ENCODE results near the gene MRNIP.

The MRNIP gene

DNA sequence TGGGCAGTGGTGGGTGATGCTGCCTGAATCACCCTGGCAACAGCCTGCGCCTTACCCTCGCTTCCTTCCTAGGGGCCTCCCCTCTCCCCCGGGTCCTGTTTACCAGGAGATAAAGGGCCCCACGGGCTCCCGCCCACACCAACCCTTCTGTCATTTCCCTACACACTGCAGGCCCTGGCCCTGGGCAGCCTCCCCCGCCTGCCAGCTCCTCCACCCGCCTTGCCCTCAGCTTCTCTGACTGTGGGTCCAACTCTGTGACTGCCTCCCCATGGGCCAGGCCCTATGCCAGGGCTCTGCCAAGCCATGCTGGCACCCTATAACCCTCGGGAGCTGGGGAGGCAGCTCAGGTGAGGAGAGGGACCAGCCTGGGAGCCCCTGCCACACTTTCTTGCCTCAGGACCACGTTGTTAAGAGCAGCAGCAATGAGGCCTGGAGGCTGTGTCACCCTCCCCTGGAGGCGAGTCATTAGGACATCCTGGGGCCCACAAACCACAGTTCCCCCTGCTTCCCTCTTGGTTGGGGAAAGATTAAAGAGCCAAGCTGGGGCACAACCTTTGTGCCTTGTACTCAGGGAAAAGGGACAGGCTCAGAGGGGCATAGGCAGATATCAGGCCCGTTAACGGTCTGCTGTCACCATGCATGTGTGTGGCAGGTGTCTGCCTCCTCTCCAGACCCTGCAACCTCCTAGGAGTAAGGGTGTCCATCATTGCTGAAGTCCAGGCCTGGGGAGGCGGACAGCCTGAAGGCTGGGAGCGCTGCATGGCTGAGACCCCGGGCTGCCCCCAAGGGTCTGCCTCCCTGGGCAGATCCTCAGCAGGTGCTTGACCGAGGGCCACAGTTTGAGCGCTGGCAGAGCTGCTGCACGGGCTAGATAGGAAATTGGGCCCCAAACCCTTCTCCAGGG lies 54.7 kb downstream of the MRNIP start:
- peak; percentile 29 for DNase-seq (ENCODE audit: low spot score)

DNA sequence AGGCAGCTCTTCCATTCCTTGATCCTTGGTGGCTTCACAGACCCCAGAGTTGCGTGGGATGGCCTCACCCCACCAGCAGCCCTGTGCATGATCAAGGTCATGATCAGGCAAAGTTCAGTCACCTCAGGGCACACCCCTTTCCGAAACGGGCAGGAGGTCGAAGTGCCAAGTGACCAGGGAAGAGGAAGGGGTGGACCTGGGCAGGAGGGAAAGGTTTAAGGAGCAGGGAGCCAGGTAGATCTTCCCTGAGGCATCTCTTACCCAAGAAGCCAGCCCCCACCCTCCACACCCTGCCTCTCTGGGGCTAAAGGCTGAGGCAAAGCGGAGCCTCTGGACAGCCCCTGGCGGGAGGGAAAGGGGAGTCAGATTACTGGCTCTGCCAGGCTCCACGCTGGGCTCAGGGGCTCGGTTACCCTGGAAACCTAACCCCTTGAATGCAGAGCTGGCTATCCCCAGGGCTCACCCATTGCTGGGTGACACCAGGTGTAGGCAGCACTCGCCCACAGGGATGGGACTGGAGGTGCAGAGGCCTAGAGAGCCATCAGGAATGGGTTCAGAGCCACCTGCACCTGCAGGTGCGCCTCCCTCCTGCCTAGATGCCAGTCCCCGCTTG lies 55.6 kb downstream of the MRNIP start:
- DNase-seq (ENCODE audit: low spot score), result no peak

DNA sequence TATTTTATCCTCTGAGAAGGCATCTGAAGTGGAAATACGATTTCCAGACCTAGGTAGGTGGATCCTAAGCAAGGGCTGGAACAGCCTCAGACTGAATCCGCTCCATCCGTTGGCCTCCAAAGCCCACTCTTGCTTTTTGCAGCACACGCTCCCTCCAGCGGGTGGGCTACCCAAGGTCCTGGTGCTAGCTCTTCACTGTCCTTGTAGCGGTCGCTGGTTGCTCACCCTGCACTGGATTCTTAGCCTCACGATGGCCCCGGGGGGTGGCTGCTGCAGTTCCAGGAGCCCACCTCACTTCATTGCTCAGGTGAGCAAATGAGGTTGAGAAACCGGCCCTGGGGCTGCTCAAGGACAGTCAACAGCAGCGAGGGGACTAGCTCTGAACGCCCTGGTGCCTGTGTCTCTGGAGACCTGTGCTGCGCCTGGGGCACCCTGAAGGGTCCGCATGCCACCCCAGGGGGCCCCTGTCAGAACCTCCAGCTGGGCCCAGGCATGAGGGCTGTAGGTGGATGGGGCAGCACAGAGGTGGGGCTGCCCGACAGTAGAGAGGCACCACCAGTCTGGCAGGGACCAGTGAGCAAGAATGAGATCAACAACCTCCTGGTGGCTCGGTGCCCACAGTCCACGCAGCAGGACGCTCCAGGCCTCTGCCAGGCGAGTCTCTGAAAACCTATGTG lies 56.3 kb downstream of the MRNIP start:
- DNase-seq (ENCODE audit: low spot score), result no peak

DNA sequence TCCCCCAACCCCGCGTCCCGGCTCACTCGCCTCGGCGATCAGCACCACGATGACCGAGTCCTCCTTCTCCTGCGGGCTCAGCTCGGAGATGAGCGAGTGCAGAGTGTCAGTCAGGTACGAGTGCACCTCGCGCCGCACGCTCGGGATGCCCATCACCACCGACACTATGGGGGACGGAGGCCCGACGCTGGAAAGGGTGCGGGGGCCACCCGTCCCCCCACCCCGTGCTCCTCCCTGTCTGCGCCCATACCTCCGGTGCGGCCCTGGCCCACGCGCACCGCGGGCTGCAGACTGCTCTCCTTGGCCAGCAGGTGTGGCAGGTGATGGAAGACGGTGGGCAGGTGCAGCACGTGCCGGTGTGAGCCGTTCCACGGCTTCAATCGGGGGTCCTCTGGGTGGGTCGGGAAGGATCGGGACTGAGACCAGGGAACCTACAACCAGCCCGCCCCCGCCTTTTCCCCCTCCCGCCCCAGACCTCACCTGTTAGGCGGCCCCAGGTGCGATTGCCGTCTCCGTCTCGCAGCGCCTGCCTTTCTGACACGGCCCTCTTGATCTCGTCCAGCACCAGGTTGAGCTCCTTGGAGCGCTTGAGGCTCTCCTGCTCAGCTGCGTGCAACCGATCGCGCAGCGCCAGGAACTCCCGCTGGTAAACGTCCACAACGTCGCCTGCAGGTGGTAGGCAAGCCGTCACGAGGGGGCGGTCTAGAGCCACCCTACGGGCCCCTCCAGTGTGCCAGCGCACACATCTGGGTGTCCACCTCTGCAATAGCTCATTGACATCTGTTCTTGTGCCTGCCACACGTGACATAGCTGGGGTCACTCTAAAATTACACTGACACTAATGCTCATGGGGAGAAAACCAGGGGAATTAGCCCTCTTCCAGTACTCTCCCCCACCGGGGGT lies 57.1 kb downstream of the MRNIP start:
- peak; percentile 84 for DNase-seq (ENCODE audit: low spot score)

DNA sequence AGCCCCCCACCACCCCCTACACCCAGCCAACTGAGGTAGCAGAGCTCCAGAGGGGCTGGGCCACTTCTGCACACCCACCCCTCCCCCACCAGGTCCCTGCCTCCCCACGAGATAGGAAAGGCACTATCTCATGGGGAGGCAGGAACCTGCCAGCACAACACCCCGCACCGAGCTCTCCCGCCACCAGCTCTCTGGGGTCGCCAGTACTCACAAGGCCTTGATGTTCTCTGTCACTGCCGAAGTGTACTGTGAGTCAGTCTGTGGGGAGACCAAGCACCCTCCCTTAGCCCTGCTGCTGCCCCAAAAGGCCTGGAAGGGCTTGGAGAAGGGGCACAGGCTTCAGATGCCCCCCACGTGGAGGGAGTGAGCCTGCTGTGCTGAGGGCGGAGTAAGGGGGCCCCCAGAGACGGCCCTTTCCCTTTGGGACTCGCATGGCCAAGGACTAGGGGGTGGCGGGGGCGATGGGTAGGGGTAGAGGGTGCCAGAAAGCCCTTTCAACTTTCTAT lies 57.9 kb downstream of the MRNIP start:
- no peak for DNase-seq (ENCODE audit: low spot score)

DNA sequence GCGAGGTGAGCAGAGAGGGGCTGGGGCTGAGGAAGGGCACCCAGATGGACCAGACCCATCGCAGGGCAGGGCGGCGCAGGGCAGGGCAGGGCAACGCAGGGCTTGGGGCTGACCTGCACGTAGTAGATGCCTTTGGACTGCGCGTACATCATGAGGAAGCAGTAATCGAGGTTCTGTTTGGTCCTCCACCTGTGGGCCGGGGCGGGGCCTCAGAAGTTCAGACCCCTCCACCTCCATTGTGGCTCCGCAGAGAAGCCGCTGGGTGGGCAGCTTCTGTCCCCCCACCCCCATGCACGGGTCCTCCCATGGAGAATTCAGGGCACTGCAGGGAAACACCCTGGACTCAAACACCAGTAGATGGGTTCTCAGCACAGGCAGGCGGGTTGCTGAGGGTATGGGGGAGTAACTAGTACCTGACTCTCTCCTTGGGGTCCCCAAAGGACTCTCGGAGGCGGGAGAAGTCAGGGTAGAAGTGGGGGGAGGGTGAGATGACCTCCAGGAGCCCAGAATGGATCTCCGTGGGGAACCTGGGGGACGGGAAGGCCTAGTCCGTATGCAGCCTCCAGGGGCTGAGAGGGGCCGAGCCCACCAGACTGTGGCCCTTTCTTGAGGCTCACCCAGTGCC lies 58.4 kb downstream of the MRNIP start:
- DNase-seq (ENCODE audit: low spot score), result no peak

DNA sequence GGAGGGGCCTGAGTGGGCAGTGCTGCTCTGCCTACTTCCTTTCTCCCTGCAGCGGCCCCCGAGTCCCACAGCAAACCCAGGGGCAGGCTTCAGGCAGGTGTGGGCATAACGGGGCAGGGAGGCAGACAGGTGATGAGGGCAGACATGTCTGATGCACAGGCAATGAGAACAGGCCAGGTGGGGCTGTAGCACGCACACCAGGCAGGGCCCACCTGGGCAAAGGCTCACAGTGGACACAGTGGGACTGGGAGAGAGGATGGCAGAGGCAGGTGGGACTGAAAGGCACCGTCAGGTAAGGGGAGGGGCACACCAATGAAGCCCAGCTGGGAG lies 59.0 kb downstream of the MRNIP start:
- no peak for DNase-seq (ENCODE audit: low spot score)

DNA sequence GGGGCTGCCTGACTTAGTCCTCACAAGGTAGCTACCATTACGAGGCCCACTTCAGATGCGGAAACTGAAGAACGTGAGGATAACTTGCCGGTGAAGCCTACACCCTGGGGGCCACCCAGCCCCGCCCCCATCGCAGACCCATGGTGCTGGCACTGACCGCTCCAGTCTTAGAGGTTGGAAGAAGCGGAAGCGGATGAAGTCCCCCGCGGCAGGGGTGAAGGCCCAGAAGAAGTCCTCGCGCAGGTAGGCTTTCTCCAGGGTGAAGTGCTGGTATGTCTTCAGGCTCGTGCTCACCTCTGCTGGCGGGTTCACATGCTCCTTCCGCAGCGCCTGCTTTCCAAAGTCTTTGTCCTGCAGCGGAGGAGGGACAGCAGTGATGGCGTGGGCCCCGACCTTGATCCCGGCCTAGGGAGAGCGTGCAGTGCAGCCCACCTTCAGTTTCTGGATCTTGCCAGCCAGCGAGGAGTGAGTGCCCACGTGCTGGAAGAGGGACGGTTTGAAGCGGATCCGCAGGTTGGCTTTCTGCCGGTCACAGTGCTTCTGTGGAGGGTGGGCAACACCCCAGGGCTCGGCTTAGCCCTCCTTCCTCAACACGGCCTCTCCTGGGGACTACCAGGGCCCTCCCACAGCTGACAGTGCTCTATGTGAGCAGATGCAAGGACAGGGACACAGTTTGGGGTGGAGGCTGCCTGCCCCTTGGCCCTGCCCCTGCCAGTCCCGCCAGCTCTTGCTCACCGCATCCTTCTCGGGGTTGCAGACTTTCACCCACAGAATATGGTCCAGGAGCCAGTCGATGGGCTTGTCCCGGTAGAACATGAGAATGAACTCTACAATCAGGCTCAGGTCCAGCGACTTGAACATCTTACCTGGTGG lies 59.6 kb downstream of the MRNIP start:
- no peak for DNase-seq (ENCODE audit: low spot score)

DNA sequence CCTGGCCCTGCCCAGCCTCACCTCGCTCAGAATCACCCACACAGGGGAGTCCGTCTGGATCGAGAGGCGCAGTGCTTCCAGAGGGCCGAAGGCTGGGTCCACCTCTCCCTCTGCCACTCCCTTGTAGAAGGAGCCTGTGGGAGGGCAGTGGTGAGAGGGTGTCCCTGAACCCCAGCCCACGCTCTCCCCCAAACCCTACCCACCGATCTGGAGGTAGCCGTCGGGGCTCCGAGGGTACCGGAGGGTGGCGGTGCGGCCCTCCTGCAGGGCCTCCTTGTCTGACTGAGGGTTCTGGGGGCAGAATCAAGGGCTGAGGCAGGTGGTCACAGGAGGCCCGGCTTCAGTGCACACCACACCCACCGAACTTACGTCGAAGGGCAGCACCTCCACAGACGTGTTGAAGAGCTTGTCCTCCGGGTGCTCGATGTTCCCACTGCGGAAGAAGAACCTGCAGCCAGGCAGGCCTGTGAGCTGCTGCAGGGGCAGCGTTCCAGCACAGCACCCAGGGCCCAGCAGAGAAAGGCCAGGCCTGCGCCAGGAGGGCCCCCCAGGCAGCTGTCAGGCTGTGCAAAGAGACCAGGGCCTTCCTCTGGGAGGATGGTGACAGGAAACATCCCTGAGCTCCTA lies 60.4 kb downstream of the MRNIP start:
- no peak for DNase-seq (ENCODE audit: low spot score)

DNA sequence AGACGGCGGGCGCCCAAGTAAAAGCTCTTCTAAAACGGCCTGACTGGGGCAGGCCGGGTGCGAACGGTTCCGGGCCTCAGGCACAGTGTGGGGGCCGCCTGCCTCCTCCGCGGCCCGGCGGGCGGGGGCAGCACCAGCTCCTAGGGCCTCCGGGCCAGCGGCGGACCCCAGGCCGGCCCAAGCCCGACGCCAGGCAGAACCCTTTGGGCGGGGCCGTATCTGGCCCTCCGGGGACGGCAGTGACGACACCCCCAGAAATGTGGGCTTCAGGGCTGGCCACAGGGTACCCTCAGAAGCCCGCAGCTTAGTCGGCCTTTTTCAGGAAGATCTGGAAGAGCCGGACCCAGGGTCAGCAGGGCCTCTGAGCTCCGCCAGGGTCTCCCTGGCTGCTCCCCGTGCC lies 60.9 kb downstream of the MRNIP start:
- no peak for DNase-seq (ENCODE audit: low spot score)

DNA sequence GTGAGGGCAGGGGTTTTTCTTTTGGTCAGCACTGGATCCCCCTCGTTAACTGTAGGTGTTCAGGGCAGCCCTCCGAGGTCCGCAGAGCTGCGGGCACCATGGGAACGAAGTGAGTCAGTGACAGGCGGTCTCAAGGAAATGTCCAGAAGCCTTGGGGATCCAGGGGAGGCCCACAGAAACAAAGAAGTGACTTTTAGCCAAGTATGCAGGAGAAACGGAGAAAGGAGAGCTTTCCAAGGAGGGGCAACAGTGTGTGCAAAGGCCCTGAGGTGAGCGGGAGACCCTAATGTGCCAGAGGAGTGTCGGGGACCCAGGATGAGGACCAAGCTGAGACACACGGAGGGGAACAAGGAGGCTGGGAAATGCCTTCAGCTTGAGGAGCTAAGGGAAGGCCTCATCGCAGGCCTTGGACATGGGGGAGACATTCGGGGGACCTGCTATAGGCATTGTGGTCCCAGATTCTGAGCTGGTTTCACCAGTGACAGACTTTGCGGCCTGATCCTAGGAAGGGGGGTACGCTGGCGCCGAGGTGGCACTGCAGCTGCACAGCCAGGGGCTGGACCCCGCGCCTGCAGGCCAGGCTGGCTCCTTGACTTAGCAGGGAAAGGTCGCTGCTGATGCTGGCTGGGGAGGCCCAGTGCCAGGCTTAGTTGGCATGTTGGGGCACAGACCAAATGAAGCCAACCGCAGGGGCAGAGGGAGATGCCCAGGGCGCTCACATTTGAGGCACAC lies 61.6 kb downstream of the MRNIP start:
- no peak for DNase-seq (ENCODE audit: low spot score)

DNA sequence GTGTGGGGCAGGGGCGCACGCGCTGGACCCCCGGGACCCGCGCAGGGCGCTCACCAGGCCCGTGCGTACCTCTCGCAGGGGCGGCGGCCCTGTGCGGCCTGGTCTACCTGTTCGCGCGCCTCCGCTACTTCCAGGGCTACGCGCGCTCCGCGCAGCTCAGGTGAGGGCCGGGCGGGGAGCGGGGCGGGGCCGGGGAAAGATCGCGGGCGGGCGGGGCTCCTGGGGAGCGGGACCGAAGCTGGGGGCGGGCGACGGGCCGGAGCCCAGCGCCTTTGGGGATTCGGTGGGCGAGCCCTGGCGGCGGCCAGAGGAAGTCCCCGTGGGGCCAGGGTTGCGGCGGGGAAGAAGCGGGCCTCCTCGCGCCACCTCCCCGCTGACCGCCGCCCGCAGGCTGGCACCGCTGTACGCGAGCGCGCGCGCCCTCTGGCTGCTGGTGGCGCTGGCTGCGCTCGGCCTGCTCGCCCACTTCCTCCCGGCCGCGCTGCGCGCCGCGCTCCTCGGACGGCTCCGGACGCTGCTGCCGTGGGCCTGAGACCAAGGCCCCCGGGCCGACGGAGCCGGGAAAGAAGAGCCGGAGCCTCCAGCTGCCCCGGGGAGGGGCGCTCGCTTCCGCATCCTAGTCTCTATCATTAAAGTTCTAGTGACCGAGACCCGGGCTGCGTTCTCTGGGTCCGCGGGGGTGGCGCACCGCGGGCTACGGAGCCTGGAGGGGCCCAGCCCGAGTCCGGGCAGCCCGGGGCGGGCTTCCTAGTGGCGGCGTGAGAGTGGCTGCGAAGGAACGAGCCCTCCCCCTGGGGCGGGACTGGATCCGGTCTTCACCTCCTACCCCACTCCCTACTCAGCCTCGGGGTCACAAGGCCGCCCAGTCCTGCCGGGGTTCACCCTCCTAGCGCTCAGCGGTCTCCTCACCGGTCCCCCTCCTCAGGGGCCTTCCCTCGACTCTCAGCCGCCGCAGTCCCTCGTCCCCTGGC lies 62.5 kb downstream of the MRNIP start:
- peak; percentile 73 for DNase-seq (ENCODE audit: low spot score)

DNA sequence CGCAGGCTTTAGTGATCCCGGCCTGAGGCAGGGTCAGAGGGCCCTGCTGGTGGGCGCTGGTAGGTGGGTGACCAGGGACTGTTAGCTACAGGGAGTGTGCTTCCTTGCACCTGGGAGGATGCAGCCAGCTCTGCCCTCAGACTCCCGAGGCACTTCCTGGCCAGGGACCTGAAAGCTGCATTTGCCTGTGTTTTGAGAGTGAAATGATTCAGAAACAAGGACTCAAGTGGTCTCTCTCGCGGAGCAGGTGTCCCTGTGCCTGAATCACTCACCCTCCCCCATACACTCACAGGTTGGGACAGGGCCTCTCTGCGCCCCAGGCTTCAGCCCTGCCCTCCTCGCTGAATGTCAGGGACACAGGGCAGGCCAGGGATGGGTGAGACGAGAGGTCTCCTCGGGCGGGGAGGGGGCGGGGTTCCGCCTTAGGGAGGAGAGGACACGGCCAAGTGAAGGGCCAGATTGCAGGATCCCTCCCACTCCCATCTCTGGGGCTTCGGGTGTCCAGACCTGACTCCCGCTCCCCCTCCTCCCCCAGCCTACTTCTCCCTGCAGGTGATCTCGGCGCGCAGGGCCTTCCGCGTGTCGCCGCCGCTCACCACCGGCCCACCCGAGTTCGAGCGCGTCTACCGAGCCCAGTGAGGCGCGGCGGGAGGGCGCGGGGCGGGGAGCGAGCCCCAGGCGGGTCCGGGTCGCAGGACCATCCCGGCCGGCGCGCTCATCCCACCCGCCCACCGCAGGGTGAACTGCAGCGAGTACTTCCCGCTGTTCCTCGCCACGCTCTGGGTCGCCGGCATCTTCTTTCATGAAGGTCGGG lies 63.4 kb downstream of the MRNIP start:
- no peak for DNase-seq (ENCODE audit: low spot score)

DNA sequence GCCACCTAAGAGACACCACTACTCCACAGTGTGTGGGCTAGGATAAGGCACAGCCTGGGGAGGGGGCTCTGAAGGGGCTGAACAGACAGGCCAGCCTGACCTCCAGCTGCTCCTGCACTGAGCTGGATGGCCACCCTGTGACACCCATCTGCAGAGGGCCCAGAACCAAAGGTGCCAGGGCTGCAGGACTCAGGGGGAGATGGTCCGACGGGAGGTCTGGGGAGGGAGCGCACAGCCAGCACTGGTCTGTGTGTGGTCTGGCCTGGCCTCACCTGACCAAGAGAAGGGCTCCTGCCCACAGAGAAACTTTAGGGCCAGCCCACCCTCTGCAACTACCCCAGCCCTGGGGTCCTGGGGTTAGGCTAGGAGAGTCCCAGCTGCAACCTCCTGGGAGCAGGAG lies 64.0 kb downstream of the MRNIP start:
- DNase-seq (ENCODE audit: low spot score), result no peak

DNA sequence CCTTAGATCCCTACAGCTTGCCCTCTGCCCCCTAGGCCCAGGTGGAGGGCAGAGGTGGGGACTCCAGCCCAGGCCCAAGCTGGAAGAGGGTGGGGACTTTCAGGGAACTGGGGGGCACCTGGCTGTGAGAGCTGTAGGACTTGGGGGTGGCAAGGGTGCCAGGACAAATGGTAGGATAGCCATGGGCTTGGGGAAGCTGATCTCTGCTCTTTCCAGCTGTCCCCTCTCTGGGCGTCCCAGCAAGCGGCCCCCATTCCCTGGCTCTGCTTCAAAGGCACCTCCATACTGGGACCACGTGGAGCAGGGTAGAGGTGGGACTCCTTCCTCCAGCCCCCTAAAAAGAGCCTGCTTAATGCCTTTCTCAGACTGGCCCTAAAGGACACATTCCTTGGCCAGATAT lies 64.4 kb downstream of the MRNIP start:
- no peak for DNase-seq (ENCODE audit: low spot score)

DNA sequence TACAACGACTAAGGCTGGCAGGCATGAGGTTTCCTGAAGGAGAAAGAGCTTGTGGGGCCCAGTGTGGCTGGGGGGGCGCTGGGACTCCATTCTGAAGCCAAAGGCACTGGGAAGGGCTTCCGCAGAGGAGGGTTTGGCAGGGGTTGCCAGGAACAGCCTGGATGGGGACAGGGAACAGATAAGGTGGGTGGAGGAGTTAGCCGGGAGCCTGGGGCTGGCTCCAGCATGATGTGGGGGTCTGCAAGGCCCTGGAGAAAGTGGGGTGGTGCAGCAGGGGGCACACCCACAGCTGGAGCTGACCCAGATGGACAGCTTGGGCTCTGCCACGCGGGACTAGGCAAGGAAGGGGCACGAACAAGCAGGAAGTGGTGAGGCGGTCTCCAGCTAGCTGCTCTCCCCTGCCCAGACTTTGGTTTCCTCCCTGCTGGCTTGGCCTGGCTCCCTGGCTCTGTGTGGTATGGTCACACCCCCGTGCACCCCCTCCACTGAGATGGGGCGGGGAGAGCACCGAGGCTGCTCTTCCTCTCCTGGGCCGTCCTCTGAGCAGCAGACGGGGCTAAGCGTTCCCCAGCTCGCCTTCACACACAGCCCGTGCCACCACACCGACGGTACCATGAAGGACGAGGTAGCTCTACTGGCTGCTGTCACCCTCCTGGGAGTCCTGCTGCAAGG lies 65.0 kb downstream of the MRNIP start, which contains the start of gene LTC4S:
LTC4S (plus strand) TSS at position 519 of the 672 bp plus-strand sequence; CDS start at position 614, 95 bp downstream.
- no peak for DNase-seq (ENCODE audit: low spot score)
